Calu3 (cell line): ENCODE measurements around the gene HBE1. TPM values are rescaled to one million over a fixed set of nuclear protein-coding genes. Genes with fewer than 3 reads are reported as not detected.

Experiments used
- BruUV-seq: library from RNA; stranded (reverse); fragments of 400-500 nt; replicated peaks from 2 replicates; lab custom pipeline; 2021; lab: Mats Ljungman, UMichigan
- CTCF ChIA-PET: fragments of 300-600 bp; sonication (Branson Sonifier 250); formaldehyde crosslinking; loops from one replicate; lab custom pipeline; 2022; ENCODE audit warnings: antibody characterized with exemption; lab: Charles Lee
- DNase-seq: peaks from one replicate; pipeline ENCODE4 v3.0.0; 2022
- H3K27ac Mint-ChIP-seq: one replicate; pipeline ENCODE4 v1.8.0; 2022; ENCODE audit warnings: mixed read lengths; ENCODE audit not compliant: unreplicated experiment
- H3K27me3 Mint-ChIP-seq: one replicate; pipeline ENCODE4 v1.8.0; 2022; ENCODE audit warnings: mixed read lengths; ENCODE audit not compliant: unreplicated experiment
- H3K36me3 Mint-ChIP-seq: one replicate; pipeline ENCODE4 v1.8.0; 2022; ENCODE audit warnings: mild to moderate bottlenecking, moderate library complexity, mixed read lengths; ENCODE audit not compliant: insufficient read depth, unreplicated experiment
- H3K4me1 Mint-ChIP-seq: one replicate; pipeline ENCODE4 v1.8.0; 2022; ENCODE audit warnings: mild to moderate bottlenecking, low read depth, mixed read lengths; ENCODE audit not compliant: unreplicated experiment
- H3K4me3 Mint-ChIP-seq: one replicate; pipeline ENCODE4 v1.8.0; 2022; ENCODE audit warnings: mild to moderate bottlenecking, low read depth, moderate library complexity, mixed read lengths; ENCODE audit not compliant: unreplicated experiment
- H3K9me3 Mint-ChIP-seq: one replicate; pipeline ENCODE4 v1.8.0; 2022; ENCODE audit warnings: low read depth, mixed read lengths; ENCODE audit not compliant: unreplicated experiment
- CTCF ChIP-seq: fragments of 200-600 bp; IDR thresholded peaks from one replicate; pipeline ENCODE4 v1.8.0; 2022; ENCODE audit warnings: antibody characterized with exemption; ENCODE audit not compliant: unreplicated experiment
- intact Hi-C: fragments of 100-400 bp; cut with micrococcal nuclease; formaldehyde crosslinking; loops from one replicate; pipeline ENCODE4 v1.10.0; 2022; ENCODE audit not compliant: unreplicated experiment
- total RNA-seq: library from RNA; stranded (reverse); gene quantifications from 2 replicates; pipeline ENCODE4 v1.2.3, GENCODE V29; 2022

The HBE1 gene
- total RNA-seq, 1 experiment from 2014 or later = not detected

GRCh38 chr11:5229356-5229755 is 40.4 kb downstream of the HBE1 start:
- CTCF ChIA-PET = no interaction called here
- Mint-ChIP-seq H3K9me3 (no peaks in the 10 kb centered on the region), H3K27me3 (no peaks in the 10 kb centered on the region), H3K27ac (no peak overlapping the region), H3K36me3 (no peaks in the 10 kb centered on the region), H3K4me1 (no peaks in the 10 kb centered on the region), H3K4me3 (no peak overlapping the region)
- BruUV-seq = no TSS peak
- no peak for DNase-seq
- intact Hi-C loops = no loop called here
- TF ChIP-seq CTCF = no peak

GRCh38 chr11:5228124-5228523 is 41.6 kb downstream of the HBE1 start:
- TF ChIP-seq CTCF = no peak
- intact Hi-C loops = no loop called here
- Mint-ChIP-seq H3K4me3 (no peak overlapping the region), H3K36me3 (no peaks in the 10 kb centered on the region), H3K4me1 (no peaks in the 10 kb centered on the region), H3K27me3 (no peaks in the 10 kb centered on the region), H3K27ac (no peak overlapping the region), H3K9me3 (no peaks in the 10 kb centered on the region)
- no TSS peak for BruUV-seq
- DNase-seq = no peak
- CTCF ChIA-PET = no interaction called here

- TF ChIP-seq CTCF = no peak
- CTCF ChIA-PET = no interaction called here
- Mint-ChIP-seq H3K4me3 (no peak overlapping the region), H3K27ac (no peak overlapping the region), H3K27me3 (no peaks in the 10 kb centered on the region), H3K4me1 (no peaks in the 10 kb centered on the region), H3K9me3 (no peaks in the 10 kb centered on the region), H3K36me3 (no peaks in the 10 kb centered on the region)
- intact Hi-C loops = no loop called here
- no peak for DNase-seq
- BruUV-seq = no TSS peak
Observed at GRCh38 chr11:5227681-5228080, 42.1 kb downstream of the HBE1 start.

- intact Hi-C loops = no loop called here
- no peaks in the 10 kb centered on the region for H3K36me3 Mint-ChIP-seq
- CTCF ChIA-PET = no interaction called here
- BruUV-seq = no TSS peak
- no peaks in the 10 kb centered on the region for H3K9me3 Mint-ChIP-seq
- no peaks in the 10 kb centered on the region for H3K27me3 Mint-ChIP-seq
- H3K27ac Mint-ChIP-seq = no peak within 1 kb of the TSS
- no peak within 1 kb of the TSS for H3K4me3 Mint-ChIP-seq
- no peak for TF ChIP-seq CTCF
- no peaks in the 10 kb centered on the region for H3K4me1 Mint-ChIP-seq
- no peak for DNase-seq
Observed at GRCh38 chr11:5226732-5227310, 42.9 kb downstream of the HBE1 start, which contains the start of gene HBB. Gene HBB (minus strand): TSS chr11:5227071. CDS start chr11:5227021, 50 bp downstream.
